PFSK-1 (cell line): Measurements from ENCODE around the gene ATRAID.

Experiments
- POLR2AphosphoS5 ChIP-seq: IDR thresholded peaks from 2 replicates; pipeline ENCODE4 v1.6.1; 2012; ENCODE audit warnings: low read depth, mild to moderate bottlenecking, control low read depth, low read length, moderate library complexity
- TAF1 ChIP-seq: IDR thresholded peaks from 2 replicates; pipeline ENCODE4 v1.6.1; 2012; ENCODE audit warnings: low read length, control low read depth, borderline replicate concordance; ENCODE audit not compliant: insufficient read depth

DNA sequence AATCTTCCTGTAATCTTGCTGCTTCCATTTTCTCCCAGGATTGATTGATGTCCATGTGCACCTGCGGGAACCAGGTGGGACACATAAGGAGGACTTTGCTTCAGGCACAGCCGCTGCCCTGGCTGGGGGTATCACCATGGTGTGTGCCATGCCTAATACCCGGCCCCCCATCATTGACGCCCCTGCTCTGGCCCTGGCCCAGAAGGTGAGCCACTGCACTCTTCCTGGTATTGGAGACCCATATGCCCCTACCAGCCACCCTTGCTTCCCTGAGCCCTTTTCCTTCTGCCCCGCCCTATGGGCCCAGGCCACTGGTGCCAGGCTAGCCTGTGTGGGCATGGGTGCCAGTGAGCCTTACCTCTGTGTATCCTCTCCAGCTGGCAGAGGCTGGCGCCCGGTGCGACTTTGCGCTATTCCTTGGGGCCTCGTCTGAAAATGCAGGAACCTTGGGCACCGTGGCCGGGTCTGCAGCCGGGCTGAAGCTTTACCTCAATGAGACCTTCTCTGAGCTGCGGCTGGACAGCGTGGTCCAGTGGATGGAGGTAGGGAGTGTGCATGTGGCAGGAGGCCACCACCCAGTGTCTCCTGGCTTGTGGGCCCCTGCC is 25.6 kb downstream of the ATRAID start:
- TF ChIP-seq POLR2AphosphoS5 (no peak), TAF1 (no peak)
